GM19463 (cell line): Measurements from ENCODE around the gene MED14.
"Not testable (repeated sequence)": the region's sequence is repeated elsewhere in the genome, so short reads cannot be mapped to it uniquely, and the experiment has no call there.

ENCODE experiments used
- ATAC-seq: cut with Tn5 transposase; IDR thresholded peaks from one replicate; pipeline ENCODE4 v1.9.1; 2021; ENCODE audit warnings: mild to moderate bottlenecking, moderate library complexity; ENCODE audit not compliant: unreplicated experiment

Gene MED14

GRCh38 chrX:40732499-40732898 lies 2.8 kb downstream of the MED14 start:
- not testable (repeated sequence) for ATAC-seq

GRCh38 chrX:40729598-40730584 lies 5.5 kb downstream of the MED14 start:
- ATAC-seq: no peak

GRCh38 chrX:40727581-40728252 lies 7.6 kb downstream of the MED14 start:
- no peak for ATAC-seq

GRCh38 chrX:40727093-40727492 lies 8.2 kb downstream of the MED14 start:
- no peak for ATAC-seq

GRCh38 chrX:40722930-40723329 lies 12.4 kb downstream of the MED14 start:
- ATAC-seq: no peak

GRCh38 chrX:40721489-40722106 lies 13.7 kb downstream of the MED14 start:
- ATAC-seq: no peak

- no peak for ATAC-seq
Observed at GRCh38 chrX:40720792-40721191, 14.6 kb downstream of the MED14 start.

GRCh38 chrX:40720339-40720738 lies 15.0 kb downstream of the MED14 start:
- ATAC-seq: no peak

GRCh38 chrX:40719731-40720130 lies 15.6 kb downstream of the MED14 start:
- ATAC-seq: no peak

- no peak for ATAC-seq
Observed at GRCh38 chrX:40719218-40719617, 16.1 kb downstream of the MED14 start.

GRCh38 chrX:40709395-40709794 lies 25.9 kb downstream of the MED14 start:
- no peak for ATAC-seq

- no peak for ATAC-seq
Observed at GRCh38 chrX:40705658-40706312, 29.6 kb downstream of the MED14 start.

GRCh38 chrX:40700640-40701342 lies 34.6 kb downstream of the MED14 start:
- no peak for ATAC-seq

GRCh38 chrX:40698851-40699250 lies 36.5 kb downstream of the MED14 start:
- no peak for ATAC-seq

- ATAC-seq: no peak
Observed at GRCh38 chrX:40694802-40695201, 40.5 kb downstream of the MED14 start.

GRCh38 chrX:40688929-40689328 lies 46.4 kb downstream of the MED14 start:
- ATAC-seq: no peak

- no peak for ATAC-seq
Observed at GRCh38 chrX:40687169-40687568, 48.2 kb downstream of the MED14 start.

GRCh38 chrX:40685362-40685918 lies 49.9 kb downstream of the MED14 start:
- no peak for ATAC-seq

- ATAC-seq: no peak
Observed at GRCh38 chrX:40684092-40684491, 51.2 kb downstream of the MED14 start.

GRCh38 chrX:40683245-40683644 lies 52.1 kb downstream of the MED14 start:
- ATAC-seq: no peak
